Stimulated activated CD8-positive, alpha-beta memory T cell treated with anti-CD3 and anti-CD28 coated beads, Interleukin-4, amount 100 ng/mL, for 1 hour (primary cell): ENCODE data around the gene INTS11.

ENCODE experiments used
- DNase-seq, 2 donors: peaks; one replicate each; pipeline ENCODE4 v3.0.0-alpha.2; 2020; ENCODE audit warnings: low read depth in 2 of 2, low spot score in 1 of 2

Gene INTS11

DNA sequence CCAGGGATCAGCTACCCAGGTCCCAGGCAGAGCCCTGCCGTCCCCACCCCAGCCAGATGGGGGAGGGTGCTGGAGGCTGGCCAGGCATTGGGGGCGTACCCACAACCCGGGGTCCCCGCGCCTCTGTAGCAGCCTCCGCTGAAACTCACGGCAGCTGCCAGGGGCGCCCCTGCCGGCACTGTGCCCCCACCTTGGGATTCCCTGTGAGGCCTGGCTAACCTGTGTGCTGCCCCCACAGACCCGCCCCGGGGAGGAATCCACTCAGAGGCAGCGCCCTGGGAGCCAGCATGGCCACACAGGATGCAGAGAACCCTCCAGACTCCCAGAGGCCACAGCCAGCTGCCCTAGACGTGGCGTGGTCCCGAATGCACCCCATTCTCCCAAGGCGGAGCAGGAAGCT lies 20.9 kb upstream of the INTS11 start:
- DNase-seq = no peak

DNA sequence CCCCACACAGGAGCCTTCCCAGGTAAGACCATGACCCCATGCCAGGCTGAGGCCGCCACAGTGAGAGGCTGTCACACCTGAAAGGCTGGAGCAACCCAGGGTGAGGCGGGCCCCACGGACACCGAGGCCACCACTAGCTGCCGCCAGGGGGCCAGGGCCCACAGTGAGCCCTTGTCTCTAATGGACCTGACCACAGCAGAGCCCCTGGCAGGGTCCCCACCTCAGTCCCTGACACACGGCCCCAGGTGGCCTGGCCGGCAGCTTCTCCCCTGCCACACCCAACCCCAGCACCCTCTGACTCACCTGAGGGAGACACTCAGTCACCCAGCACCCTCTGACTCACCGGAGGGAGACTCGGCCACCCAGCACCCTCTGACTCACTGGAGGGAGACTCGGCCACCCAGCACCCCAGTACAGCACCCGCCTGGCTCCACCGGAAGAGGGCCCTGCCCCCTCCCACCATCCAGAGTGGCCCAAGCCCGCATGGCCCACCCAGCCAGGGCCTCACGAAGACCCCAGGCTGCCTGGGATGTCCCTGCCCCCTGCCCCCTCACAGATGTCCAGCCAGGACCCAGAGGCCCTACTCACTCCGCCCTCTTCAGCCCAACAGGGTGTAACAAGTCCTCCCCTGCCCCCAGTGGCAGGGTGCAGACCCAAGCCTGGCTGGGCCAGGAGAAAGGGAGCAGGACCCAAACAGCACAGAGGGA lies 20.3 kb upstream of the INTS11 start:
- DNase-seq = no peak

DNA sequence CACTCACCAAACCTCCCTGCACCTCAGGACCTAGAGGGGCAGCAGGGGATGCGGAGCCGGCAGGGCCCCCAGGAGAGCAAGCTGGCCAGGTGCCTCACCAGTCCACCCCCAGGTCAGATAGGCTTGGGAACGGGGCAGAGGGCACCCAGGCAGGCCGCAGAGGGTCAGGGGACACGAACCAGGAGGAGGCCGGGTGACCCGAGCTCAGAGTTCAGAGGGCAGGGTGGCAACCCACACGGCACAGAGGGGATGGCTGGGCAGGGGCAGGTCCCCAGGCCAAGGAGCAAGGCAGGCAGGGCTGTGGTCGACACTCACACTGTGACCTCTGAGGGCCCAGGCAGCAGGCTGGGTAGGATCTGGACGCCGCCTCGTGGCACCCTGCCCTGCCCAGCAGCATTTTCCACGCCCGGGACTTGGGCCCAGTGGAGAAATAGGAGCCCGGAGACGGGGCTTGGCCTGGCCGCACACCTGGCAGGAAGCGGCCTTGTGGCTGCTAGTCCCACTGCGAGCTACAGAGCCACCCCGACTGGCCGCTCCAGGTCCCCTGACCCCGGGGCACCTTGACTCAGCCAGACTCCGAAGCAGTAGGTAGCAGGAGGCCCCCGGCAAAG lies 19.5 kb upstream of the INTS11 start:
- no peak for DNase-seq

DNA sequence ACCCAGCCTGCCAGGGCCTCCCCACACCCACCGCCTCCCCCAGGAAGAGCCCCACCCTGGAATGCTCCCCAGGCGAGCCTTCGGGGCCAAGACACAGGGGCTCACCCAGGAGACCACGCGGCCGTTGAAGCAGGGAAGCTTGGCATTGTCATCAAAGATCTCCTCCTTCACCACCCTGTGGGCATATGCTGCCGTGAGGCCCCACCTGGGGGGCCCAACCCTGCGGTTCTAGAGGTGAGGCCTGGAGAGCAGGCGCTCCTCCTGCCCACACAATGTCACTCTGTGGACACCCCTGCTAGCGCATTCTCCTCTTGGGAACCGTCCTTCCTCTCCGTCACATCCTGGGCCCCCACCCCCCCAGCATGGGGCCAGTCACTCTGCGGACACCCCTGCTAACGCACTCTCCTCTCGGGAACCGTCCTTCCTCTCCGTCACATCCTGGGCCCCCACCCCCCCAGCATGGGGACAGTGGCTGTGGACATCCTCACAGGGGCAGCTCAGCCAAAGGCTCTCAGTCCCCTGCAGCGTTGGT lies 18.2 kb upstream of the INTS11 start:
- DNase-seq = no peak

DNA sequence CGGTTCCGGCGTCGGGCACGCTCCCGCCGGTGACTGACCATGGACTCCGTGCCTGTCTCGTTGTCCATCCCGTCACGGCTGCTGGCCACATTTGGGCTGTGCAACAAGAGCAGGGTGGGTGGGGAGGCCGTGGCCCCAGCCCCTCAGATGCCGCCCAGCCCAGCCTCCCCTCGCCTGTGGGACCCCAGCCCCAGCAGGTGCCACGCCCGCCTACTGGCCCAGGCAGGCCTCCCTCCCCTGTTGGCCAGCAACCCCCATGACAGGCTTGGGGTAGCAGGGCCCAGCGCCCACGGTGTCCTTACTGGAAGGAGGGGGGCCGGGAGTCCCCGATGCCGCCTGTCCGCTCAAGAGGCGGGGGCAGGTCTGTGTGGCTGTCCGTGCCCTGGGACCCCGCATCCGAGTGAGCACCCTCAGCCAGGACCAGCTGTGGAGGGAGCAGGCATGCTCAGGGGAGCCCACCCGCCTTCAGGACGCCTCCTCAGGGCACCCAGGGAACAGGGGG lies 17.7 kb upstream of the INTS11 start:
- no peak for DNase-seq

DNA sequence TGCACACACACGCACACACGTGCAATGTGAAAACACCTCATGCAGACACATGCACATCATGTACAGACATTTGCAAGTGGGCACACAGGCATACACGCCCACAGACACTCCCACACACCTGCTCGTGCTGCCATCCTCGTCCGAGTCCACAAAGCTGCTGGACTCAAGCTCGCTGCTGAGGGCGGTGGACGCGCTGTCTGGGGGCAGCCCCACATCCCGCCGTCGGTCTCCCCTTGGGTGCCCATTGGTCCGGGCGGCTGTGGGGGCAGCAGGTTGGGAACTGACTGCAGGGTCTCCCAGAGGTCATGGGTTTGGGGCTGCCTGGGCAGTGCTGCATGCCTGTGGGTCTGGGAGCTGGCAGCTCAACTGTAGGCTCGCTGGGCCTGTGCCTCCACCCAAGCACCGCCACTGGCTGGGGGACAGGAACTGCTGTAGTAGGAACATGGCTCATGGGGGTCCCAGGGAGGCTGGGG lies 17.1 kb upstream of the INTS11 start:
- no peak for DNase-seq

DNA sequence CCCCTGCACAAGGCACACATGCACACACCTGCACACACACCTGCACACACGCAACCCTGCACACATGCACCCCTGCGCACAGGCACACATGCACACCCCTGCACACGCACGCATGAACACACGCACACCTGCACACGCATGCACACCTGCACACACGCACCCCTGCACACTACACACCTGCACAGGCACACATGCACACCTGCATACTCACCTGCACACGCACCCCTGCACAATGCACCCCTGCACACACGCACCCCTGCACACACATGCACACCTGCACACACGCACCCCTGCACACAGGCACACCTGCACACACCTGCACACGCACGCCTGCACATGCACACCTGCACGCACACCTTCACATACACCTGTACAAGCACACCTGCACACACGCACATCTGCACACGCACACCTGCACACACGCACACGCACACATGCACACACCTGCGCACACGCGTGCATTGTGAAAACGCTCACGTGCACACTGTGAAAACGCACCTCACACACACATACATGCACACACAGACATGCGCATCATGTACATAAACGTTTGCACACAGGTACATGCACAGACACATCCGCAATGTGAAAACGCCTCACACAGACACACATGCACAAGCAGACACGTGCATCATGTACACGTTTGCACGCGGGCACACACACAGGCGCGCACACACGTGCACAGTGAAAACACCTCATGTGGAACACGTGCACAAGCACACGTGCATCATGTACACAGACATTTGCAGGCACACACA lies 16.5 kb upstream of the INTS11 start:
- DNase-seq = no peak

DNA sequence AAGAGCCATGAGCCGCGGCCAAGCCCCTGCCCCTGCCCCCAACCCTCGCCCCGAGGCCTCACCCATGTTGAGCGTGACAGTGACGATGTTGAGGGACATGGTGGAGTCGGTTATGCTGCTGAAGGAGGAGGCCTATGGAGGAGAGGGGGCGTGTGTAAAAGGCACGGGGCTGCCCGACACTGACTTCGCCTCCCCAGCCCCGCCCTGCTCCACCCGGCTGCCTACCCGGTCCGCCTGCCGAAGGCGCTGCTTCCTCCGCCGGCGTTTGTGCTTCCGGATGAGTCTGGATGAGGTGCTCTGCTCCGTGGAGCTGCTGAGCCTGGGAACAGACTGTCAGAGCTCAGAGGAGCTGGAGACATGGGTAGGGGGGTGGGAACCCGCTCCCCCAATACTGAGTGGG lies 15.7 kb upstream of the INTS11 start:
- DNase-seq = no peak

DNA sequence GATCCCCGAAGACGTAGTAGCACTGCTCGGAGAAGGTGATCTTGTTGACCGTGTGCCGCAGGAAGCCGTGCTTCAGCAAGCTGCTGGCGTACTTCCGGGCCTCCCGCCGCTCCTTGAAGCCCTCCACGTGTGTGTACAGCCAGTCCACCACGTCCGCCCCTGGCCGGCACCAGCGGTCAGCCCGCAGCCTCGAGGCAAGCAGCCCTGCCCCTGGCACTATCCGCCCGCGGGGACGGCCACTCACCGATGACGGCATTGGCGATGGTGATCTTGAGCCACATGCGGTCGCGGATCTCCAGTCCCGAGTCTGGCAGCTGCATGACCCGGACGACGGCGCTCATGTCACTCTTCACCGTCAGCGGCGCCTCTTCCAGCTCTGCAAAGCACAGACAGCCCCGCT lies 13.8 kb upstream of the INTS11 start:
- no peak for DNase-seq

DNA sequence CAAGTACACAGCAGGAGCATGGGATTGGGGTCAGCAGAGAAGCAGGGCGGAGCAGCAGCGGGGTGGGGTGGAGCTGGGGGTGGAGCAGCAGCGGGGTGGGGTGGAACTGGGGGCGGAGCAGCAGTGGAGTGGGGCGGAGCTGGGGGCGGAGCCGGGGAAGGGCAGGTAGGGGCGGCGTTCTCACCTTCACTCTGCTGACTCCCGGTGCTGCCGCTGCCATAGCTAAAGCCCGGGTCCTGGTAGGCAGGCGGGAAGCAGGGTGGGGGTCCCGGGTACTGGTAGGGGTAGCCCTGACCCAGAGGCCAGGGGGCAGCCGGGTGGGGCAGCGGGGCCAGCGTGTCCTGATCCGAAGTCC lies 13.3 kb upstream of the INTS11 start:
- DNase-seq = no peak

DNA sequence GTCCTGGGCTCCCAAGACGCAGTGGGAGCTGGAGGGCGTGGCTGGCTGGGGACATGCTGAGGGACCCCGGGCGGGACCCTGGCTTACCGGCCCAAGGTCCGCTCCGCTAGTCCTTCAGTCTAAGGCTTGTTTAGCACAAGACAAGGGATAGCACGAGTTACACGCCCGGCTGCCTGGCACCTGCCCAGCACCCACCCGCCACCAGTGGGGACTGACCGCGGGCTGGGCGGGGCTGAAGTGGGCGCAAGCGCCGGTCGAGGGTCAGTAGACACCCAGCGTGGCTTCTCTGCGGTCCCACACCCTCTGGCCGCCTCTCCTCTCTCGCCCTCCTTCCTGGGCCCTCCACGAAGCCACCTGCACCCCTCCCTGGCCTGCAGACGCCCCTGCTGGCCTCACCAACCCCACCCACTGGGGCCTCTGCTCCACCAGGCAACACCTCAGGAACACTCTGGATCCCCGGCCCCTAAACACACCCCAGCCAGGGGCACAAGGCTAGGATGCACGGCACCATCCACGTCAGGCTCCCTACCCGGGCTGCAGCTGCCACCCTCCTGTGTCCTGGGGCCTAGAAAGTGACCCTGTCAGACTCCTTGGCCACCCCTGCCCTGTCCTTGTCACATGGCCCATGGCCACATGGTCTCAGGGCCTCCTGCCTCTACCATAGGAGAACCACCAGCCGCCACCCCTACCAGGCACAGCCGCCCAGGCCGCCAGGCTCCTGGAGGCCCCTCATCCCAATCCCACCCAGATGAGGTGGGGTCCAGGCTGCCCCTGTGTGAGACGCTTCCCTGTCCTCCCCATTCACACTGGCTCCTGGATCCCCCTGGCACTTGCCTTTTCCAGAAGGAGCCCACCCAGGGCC lies 12.7 kb upstream of the INTS11 start:
- DNase-seq = no peak

DNA sequence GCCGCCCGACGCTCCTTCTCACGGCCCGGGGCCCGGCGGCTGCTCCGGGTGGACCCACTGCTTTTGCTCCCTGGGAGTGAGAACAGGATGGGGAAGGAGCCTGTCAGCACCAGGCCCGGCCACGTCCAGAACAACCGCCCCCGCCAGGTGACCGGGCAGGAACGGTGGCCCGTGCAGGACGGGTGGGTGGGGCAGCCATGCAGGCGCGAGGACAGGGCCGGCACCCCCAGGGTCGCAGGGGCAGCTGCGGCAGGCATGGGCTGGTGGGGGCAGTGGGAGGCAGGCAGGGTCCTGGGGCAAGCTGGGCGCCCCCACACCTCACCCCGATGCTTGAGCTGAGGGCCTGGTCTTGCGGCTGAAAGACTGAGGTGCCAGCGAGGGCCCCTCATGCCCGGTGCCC lies 12.0 kb upstream of the INTS11 start:
- no peak for DNase-seq

DNA sequence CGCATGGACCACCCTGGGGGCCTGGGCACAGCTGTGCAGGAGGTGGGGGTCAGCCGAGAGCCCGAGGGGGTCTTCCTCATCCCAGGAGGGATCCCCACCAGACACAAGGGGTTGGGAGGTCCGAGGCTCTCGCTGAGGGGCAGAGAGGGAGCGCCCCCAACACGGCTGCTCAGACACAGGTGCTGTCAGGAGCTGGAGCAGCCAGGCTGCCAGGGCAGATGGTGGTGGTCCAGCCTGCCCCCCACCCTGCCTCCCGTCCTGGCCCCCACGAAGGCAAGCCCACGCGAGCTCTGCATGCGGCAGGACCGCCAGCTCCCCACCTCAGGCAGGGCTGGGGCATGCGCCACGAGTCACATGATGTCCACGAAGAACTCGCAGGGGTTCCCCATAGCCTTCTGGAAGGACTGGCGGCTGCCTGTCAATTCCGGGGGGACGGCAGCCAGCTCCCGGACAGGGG lies 11.4 kb upstream of the INTS11 start:
- no peak for DNase-seq

DNA sequence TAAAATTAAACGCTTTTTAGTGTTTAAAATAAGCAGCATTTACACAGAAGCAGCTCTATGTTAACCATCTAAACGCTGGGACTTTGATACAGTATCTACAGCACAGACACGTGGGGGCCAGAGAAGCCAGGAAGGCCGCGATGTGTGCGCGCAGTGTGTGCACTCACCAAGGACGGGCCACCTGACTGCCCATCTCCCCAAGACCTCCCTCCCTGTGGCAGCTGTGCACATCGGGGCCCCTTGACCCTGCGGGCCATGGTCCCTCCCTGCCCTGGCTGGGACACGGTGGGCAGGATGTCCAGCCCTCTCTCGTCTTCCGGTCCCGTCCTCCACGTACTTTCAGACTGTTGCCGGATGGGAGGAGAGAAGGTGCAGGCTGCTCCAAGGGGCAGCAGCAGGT lies 10.8 kb upstream of the INTS11 start:
- no peak for DNase-seq

DNA sequence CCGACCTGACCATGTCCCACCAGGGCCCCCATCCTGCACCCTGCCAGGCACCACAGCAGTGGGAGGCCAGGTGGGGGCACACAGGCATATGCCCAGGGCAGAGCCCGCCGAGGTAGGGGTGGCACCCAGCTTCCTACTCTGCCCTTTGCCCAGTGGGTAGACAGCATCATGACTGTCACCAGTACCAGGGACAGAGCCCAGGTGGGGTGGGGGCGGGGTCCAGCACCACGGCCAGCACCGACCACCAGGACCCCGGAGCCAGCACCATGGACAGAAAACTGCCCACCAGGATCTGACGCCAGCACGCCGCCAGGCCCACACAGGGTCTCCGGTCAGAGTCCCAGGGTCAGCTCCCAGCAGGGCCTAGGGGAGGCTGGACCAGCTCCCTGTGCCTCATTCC lies 10.4 kb upstream of the INTS11 start:
- no peak for DNase-seq

DNA sequence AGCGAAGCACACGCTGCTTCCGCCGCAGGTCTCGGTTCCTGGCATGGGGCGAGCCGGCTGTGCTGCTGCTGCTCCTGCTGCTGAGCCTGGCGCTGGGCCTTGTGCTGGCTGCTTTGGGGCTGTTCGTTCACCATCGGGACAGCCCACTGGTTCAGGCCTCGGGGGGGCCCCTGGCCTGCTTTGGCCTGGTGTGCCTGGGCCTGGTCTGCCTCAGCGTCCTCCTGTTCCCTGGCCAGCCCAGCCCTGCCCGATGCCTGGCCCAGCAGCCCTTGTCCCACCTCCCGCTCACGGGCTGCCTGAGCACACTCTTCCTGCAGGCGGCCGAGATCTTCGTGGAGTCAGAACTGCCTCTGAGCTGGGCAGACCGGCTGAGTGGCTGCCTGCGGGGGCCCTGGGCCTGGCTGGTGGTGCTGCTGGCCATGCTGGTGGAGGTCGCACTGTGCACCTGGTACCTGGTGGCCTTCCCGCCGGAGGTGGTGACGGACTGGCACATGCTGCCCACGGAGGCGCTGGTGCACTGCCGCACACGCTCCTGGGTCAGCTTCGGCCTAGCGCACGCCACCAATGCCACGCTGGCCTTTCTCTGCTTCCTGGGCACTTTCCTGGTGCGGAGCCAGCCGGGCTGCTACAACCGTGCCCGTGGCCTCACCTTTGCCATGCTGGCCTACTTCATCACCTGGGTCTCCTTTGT lies 9.2 kb upstream of the INTS11 start:
- no peak for DNase-seq

DNA sequence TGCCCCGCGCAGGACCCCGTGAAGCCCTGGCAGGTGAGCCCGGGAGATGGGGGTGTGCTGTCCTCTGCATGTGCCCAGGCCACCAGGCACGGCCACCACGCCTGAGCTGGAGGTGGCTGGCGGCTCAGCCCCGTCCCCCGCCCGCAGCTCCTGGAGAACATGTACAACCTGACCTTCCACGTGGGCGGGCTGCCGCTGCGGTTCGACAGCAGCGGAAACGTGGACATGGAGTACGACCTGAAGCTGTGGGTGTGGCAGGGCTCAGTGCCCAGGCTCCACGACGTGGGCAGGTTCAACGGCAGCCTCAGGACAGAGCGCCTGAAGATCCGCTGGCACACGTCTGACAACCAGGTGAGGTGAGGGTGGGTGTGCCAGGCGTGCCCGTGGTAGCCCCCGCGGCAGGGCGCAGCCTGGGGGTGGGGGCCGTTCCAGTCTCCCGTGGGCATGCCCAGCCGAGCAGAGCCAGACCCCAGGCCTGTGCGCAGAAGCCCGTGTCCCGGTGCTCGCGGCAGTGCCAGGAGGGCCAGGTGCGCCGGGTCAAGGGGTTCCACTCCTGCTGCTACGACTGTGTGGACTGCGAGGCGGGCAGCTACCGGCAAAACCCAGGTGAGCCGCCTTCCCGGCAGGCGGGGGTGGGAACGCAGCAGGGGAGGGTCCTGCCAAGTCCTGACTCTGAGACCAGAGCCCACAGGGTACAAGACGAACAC lies 8.5 kb upstream of the INTS11 start:
- DNase-seq = no peak

DNA sequence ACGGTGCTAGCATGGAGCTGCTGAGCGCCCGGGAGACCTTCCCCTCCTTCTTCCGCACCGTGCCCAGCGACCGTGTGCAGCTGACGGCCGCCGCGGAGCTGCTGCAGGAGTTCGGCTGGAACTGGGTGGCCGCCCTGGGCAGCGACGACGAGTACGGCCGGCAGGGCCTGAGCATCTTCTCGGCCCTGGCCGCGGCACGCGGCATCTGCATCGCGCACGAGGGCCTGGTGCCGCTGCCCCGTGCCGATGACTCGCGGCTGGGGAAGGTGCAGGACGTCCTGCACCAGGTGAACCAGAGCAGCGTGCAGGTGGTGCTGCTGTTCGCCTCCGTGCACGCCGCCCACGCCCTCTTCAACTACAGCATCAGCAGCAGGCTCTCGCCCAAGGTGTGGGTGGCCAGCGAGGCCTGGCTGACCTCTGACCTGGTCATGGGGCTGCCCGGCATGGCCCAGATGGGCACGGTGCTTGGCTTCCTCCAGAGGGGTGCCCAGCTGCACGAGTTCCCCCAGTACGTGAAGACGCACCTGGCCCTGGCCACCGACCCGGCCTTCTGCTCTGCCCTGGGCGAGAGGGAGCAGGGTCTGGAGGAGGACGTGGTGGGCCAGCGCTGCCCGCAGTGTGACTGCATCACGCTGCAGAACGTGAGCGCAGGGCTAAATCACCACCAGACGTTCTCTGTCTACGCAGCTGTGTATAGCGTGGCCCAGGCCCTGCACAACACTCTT lies 7.7 kb upstream of the INTS11 start:
- DNase-seq = no peak
